Measurements from ENCODE around the gene UBXN4. TPM values are rescaled to one million over a fixed set of nuclear protein-coding genes. Genes with fewer than 3 reads are reported as not detected.

Gene UBXN4
- total RNA-seq, 1 donor from 2014 or later, result 131 TPM

DNA sequence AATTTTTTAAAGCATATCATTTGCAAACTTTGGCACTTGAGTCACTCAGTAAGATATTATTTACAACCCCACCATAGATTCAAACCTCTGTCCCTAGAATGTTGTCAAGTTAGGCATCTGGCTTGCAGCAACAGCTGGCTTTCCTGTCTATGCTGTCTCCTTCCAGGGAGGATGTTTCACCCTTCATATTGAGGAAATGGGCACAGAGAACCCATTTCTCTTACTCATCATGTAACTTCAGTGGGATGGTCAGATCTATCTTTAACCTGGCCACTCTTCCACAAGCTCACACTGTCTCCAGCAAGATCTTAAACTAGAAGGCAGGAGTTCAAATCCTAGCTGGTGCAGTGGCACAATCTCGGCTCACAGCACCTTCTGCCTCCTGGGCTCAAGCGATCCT is 79.5 kb downstream of the UBXN4 start:
- H3K27me3 Mint-ChIP-seq (ENCODE audit: low read depth), result no peaks in the 10 kb centered on the region
- TF ChIP-seq, protein P1, sequence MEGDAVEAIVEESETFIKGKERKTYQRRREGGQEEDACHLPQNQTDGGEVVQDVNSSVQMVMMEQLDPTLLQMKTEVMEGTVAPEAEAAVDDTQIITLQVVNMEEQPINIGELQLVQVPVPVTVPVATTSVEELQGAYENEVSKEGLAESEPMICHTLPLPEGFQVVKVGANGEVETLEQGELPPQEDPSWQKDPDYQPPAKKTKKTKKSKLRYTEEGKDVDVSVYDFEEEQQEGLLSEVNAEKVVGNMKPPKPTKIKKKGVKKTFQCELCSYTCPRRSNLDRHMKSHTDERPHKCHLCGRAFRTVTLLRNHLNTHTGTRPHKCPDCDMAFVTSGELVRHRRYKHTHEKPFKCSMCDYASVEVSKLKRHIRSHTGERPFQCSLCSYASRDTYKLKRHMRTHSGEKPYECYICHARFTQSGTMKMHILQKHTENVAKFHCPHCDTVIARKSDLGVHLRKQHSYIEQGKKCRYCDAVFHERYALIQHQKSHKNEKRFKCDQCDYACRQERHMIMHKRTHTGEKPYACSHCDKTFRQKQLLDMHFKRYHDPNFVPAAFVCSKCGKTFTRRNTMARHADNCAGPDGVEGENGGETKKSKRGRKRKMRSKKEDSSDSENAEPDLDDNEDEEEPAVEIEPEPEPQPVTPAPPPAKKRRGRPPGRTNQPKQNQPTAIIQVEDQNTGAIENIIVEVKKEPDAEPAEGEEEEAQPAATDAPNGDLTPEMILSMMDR (IDR thresholded peaks at IDR 0.05; ENCODE audit: unreplicated experiment), result no peak
- no peak for DNase-seq (ENCODE audit: low spot score in 2 of 2, unreplicated experiment in 2 of 2)
- no peaks in the 10 kb centered on the region for H3K4me1 Mint-ChIP-seq
- no peak overlapping the region for H3K4me3 Mint-ChIP-seq
- H3K36me3 Mint-ChIP-seq, result no peaks in the 10 kb centered on the region
- H3K9me3 Mint-ChIP-seq, result peaks cover 14% of the 10 kb centered on the region
- no peak overlapping the region for H3K27ac Mint-ChIP-seq

DNA sequence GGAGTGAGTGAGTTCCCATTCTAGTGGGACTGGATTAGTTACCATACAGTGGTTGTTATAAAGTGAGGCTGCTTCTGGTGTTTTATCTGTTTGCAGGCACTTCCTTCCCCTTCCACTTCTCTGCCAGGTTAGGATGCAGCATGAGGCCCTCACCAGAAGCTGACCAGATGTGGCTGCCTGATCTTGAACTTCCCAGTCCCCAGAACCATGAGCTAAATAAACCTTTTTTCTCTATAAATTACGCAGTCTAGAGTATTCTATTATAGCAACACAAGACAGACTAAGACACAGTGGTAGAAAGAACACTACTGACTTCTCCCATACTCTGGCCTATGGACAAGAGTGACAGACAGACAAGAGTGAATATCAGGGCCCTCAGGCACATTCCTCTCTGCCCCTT is 81.2 kb downstream of the UBXN4 start:
- TF ChIP-seq, protein P1 (IDR thresholded peaks at IDR 0.05; ENCODE audit: unreplicated experiment), result no peak
- no peak for DNase-seq (ENCODE audit: low spot score in 2 of 2, unreplicated experiment in 2 of 2)
- no peak overlapping the region for H3K4me3 Mint-ChIP-seq
- H3K27me3 Mint-ChIP-seq (ENCODE audit: low read depth), result no peaks in the 10 kb centered on the region
- peaks cover 14% of the 10 kb centered on the region for H3K9me3 Mint-ChIP-seq
- no peaks in the 10 kb centered on the region for H3K4me1 Mint-ChIP-seq
- H3K27ac Mint-ChIP-seq, result no peak overlapping the region
- no peaks in the 10 kb centered on the region for H3K36me3 Mint-ChIP-seq

DNA sequence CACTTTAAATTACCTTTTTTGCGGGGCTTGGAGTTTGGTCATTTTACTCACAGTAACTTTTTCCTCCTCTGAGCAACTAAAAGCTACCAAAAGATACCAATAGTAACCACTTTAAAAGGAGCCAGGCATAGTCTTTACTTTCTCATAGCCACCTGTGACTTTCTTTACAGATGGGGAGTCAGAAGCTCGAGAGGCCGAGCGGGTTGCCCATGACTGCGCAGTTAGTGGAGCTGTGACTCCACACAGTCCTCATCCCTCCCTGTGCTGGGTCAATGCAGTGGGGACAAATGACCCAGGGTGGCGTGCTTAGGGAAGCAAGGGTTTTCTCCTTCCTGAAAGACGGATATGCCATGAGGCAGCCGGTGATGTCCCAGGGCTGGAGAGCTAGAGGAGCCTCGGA is 83.5 kb downstream of the UBXN4 start:
- H3K4me3 Mint-ChIP-seq, result no peak overlapping the region
- H3K27me3 Mint-ChIP-seq (ENCODE audit: low read depth), result no peaks in the 10 kb centered on the region
- no peak for DNase-seq (ENCODE audit: low spot score in 2 of 2, unreplicated experiment in 2 of 2)
- no peaks in the 10 kb centered on the region for H3K36me3 Mint-ChIP-seq
- H3K27ac Mint-ChIP-seq, result no peak overlapping the region
- peaks cover 14% of the 10 kb centered on the region for H3K9me3 Mint-ChIP-seq
- H3K4me1 Mint-ChIP-seq, result no peaks in the 10 kb centered on the region
- TF ChIP-seq, protein P1 (IDR thresholded peaks at IDR 0.05; ENCODE audit: unreplicated experiment), result no peak

DNA sequence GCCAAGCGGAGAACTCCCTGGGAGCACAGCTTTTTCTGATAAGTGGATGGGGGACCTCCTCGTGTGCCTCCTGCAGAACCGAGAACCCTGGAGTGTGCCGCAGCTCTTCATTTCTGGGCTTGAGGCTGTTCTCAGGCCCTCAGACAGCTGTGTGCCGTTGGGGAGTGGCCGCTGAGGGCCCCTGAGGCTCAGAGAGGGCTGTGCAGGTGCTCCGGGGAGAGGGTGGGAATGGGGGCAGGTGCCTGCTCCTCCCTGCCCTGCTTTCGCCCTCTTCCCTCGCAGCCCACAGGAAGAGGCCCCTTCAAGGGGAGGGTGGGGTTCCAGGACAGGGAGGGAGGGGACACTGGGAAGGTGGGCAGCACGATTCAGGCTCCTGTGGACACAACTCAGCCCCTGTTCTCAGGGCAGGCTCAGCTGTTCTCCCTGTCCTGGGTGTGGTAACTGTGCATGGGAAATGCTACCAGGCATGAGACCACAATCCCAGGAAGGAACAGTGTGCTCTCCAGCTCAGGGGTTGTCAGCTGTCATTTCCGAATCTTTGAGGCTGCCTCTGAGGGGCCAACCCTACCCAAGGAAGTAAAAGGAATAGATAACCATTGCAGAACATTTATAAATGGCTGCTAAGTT is 84.0 kb downstream of the UBXN4 start:
- H3K4me3 Mint-ChIP-seq, result no peak overlapping the region

DNA sequence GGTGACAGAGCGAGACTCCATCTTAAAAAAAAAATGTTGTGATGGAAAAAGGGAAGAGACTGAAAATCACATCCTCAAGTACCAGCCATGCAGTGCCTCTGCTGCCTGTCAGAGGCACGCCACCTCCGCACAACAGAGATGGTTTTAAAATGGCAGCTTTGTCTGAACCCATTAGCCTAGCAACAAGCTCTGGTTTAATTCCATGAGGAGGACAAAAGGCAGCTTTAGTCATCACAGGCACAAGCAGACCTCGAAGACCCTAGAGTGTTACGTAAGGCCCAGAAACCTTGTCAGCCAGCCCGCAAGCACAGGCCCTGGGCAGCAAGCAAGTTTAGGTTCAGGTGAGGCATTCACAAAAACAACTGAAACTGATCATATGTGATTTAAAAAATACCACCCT is 84.9 kb downstream of the UBXN4 start:
- H3K4me3 Mint-ChIP-seq, result no peak overlapping the region
- peaks cover 14% of the 10 kb centered on the region for H3K9me3 Mint-ChIP-seq
- TF ChIP-seq, protein P1 (IDR thresholded peaks at IDR 0.05; ENCODE audit: unreplicated experiment), result no peak
- no peaks in the 10 kb centered on the region for H3K27me3 Mint-ChIP-seq (ENCODE audit: low read depth)
- H3K36me3 Mint-ChIP-seq, result no peaks in the 10 kb centered on the region
- H3K27ac Mint-ChIP-seq, result no peak overlapping the region
- DNase-seq (ENCODE audit: low spot score in 2 of 2, unreplicated experiment in 2 of 2), result no peak
- H3K4me1 Mint-ChIP-seq, result no peaks in the 10 kb centered on the region

More for the DNA sequence above, 84.0 kb downstream of the UBXN4 start:
- no peaks in the 10 kb centered on the region for H3K27me3 Mint-ChIP-seq (ENCODE audit: low read depth)
- H3K27ac Mint-ChIP-seq, result no peak overlapping the region
- no peaks in the 10 kb centered on the region for H3K36me3 Mint-ChIP-seq
- DNase-seq (ENCODE audit: low spot score in 2 of 2, unreplicated experiment in 2 of 2), result no peak
- peaks cover 14% of the 10 kb centered on the region for H3K9me3 Mint-ChIP-seq
- TF ChIP-seq, protein P1 (IDR thresholded peaks at IDR 0.05; ENCODE audit: unreplicated experiment), result no peak
- H3K4me1 Mint-ChIP-seq, result no peaks in the 10 kb centered on the region
